ENCODE data around the gene HIPK3.

DNA sequence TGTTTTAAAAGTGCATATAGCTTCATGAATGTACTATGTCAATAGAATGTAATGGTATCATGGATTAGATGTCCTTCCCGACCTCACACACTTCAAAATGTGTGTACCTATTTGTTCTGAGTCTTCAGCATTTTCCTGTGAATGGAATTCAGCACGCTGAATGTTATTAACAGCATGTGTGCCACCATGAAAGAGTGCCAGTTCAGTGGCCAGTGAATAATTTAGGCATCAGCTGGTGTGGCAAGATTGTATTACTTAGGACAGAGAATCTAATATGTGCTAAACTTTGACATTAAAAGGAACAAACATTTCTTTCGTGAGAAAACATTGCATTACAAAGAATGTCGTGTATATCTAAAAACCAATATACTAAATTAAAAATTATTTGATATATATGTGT is 46.4 kb downstream of the HIPK3 start:
- TF ChIP-seq CTCF (IDR thresholded peaks at IDR 0.05; ENCODE audit: insufficient read depth, low read depth, low read length) (no peak), EZH2 (IDR thresholded peaks at IDR 0.05; ENCODE audit: insufficient read depth, low read length) (no peak)
